ENCODE results near the gene ZNF718. TPM values are rescaled to one million over a fixed set of nuclear protein-coding genes. Genes with fewer than 3 reads are reported as not detected.

ZNF718 gene
- total RNA-seq, 2 experiments from 2014 or later: 9.9 to 10.4 TPM

Other genes with a start within 250 kb of the ZNF718 start
- gene ZNF595, start 71.2 kb upstream of the ZNF718 start, total RNA-seq: 1 to 10 TPM; 7.2 to 7.4 TPM
- not detected for gene ZNF732, start 181.0 kb downstream of the ZNF718 start, total RNA-seq
- gene ZNF141, start 213.3 kb downstream of the ZNF718 start, total RNA-seq: 10 to 100 TPM; 23.0 to 23.6 TPM